ENCODE results near the gene LRIT3. TPM values are rescaled to one million over a fixed set of nuclear protein-coding genes. Genes with fewer than 3 reads are reported as not detected.

LRIT3 gene
- polyA plus RNA-seq, 6 donors from 2014 or later = not detected

DNA sequence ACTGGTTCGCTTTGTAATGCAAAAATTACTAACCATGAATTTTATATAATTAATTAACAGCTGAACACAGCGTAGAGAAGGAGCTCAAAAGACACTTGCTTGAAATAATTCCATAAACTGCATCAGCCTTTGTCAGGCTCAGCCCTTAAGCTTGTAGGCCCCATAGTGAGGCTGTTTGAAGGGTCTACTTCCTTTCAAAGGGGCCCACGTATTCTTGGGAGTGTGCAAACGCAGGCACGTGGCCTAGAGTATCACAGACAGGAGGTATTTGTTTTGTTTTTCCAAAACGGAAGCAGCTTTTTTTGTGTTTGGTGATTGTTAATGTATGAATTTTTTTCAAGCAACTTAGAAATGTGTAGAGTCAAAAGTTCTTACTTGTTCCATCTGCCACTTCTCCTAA, 39.2 kb downstream of the LRIT3 start:
- H3K4me1 Mint-ChIP-seq = no peaks in the 10 kb centered on the region
- ATAC-seq (ENCODE audit: low read depth in 2 of 2) (no peak), DNase-seq (no peak)
- no peak overlapping the region for H3K4me3 Mint-ChIP-seq
- H3K27me3 Mint-ChIP-seq = peaks cover 0 to 6% (median 0%) of the 10 kb centered on the region in 3 donors
- peaks cover 0 to 1% (median 0%) of the 10 kb centered on the region in 7 donors for H3K9me3 Mint-ChIP-seq
- H3K27ac Mint-ChIP-seq = peak overlapping the region in 1 of 6 donors; percentile 65
- no peaks in the 10 kb centered on the region for H3K36me3 Mint-ChIP-seq

DNA sequence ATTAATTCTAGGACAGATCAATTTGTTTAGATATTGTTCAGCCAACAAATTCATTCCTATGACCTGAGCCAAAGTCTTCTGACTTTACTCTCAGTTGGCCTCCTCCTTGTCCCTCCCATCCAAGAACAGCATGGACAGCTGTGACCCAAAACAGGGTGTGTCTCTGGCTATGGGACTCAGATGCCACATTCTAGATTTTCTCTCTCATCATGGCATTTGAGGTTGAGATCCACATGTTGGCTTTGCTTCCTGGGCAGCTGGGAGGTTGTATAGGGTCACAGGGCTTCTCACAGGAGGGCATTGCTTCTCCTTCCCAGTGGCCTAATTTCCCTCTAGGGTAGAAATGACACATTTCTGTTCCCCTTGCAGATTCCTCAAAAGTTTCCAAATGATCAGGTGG, 42.2 kb downstream of the LRIT3 start:
- H3K36me3 Mint-ChIP-seq = no peaks in the 10 kb centered on the region
- H3K9me3 Mint-ChIP-seq = peaks cover 0 to 3% (median 0%) of the 10 kb centered on the region in 7 donors
- no peak overlapping the region for H3K4me3 Mint-ChIP-seq

DNA sequence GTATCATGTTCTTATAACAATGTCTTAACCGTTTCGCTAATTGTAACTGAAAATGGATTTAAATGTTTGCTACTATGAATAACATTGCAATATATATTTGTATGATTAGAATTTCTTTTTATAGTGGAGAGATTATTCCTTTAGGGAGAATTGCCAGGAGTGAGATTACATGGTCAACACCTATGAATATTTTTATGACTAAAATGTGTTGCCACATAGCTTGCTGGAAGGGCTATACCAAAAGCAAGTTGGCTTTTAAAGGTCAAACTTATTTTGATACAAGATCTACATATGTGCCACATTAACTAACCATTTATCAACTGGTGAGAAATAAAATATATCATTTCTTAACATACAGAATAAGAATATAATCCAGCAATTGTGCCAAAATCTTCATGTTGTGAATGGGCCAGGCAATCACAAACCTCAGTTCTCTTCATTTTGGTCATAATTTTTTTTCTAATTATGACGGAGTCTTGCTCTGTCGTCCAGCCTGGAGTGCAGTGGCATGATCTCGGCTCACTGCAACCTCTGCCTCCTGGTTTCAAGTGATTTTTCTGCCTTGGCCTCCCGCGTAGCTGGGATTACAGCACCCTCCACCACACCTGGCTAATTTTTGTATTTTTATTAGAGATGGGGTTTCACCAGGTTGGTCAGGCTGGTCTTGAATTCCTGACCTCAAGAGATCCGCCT, 54.8 kb downstream of the LRIT3 start:
- no peaks in the 10 kb centered on the region for H3K4me1 Mint-ChIP-seq
- no peak for ATAC-seq (ENCODE audit: low read depth in 2 of 2)
- peaks cover 0 to 34% (median 17%) of the 10 kb centered on the region in 3 donors for H3K27me3 Mint-ChIP-seq
- no peak overlapping the region for H3K27ac Mint-ChIP-seq
- H3K36me3 Mint-ChIP-seq = no peaks in the 10 kb centered on the region
- DNase-seq = no peak
- peaks cover 0 to 11% (median 4%) of the 10 kb centered on the region in 7 donors for H3K9me3 Mint-ChIP-seq
- H3K4me3 Mint-ChIP-seq = no peak overlapping the region

More for the DNA sequence above, 42.2 kb downstream of the LRIT3 start:
- Mint-ChIP-seq H3K27ac (no peak overlapping the region), H3K27me3 (no peaks in the 10 kb centered on the region), H3K4me1 (no peaks in the 10 kb centered on the region)
- DNase-seq (no peak), ATAC-seq (ENCODE audit: low read depth in 2 of 2) (no peak)

DNA sequence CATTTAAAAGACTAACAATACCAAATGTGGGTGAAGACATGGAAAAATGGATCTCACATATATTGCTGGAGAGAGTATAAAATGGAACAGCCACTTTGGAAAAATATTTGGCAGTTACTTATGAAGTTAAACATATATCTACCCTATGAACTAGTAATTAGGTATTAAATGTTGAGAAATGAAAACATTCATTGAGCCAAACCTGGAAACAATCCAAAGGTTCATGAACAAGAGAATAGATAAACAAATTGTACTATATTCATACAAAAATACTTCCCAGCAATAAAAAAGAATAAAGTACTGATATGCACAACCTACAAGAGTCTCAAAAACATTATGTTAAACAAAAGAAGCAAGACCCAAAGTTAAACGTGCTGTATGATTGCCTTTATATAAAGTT, 60.8 kb downstream of the LRIT3 start:
- no peak for DNase-seq
- no peak for ATAC-seq (ENCODE audit: low read depth in 2 of 2)
- Mint-ChIP-seq H3K27me3 (peaks cover 9 to 36% (median 13%) of the 10 kb centered on the region in 3 donors), H3K4me1 (no peaks in the 10 kb centered on the region), H3K36me3 (no peaks in the 10 kb centered on the region), H3K9me3 (peaks cover 0 to 9% (median 4%) of the 10 kb centered on the region in 7 donors), H3K4me3 (no peak overlapping the region), H3K27ac (no peak overlapping the region)

GRCh38 chr4:109910256-109910655, 62.3 kb downstream of the LRIT3 start:
- Mint-ChIP-seq H3K27me3 (peaks cover 13 to 29% (median 19%) of the 10 kb centered on the region in 3 donors), H3K36me3 (no peaks in the 10 kb centered on the region), H3K4me3 (no peak overlapping the region), H3K9me3 (peaks cover 0 to 9% (median 4%) of the 10 kb centered on the region in 7 donors), H3K27ac (no peak overlapping the region), H3K4me1 (no peaks in the 10 kb centered on the region)
- DNase-seq (no peak), ATAC-seq (ENCODE audit: low read depth in 2 of 2) (no peak)

GRCh38 chr4:109912706-109913595, 65.0 kb downstream of the LRIT3 start, which contains the start of gene EGF:
Gene EGF (plus strand): TSS chr4:109912883. CDS start chr4:109913336, 453 bp downstream.
- H3K27ac Mint-ChIP-seq = peak within 1 kb of the TSS in 1 of 6 donors; percentile 12
- no peak for DNase-seq

DNA sequence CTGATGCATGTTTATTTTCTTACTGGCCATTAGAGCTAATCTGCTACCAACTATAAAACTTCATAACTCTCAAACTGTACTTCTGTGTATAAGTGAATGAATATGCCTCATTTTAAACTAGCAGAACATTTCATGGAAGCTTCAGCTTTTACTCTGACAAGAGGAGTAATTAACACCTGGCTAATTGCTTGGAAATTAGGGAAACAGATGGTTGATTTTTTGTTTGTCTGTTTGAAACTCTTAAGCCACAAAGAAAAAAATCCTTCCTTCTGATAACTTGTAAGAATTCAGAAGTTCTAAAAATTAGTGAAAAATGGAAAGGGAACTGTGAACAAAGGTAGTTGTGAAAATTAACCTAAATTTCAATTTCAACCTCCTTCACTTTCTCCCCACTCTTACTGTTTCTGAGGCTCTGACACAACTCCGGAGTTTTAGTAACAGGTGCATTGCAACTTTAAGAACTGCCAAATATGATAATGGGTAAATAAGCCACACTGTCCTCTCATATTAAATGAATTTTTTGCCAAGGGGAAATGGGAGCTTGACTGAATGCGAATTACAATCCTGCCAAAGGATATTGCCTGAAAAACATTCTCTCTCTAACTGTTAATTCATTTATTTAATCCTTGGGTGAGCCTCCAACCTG, 65.8 kb downstream of the LRIT3 start:
- Mint-ChIP-seq H3K9me3 (no peaks in the 10 kb centered on the region), H3K36me3 (no peaks in the 10 kb centered on the region), H3K4me3 (no peak overlapping the region), H3K27ac (no peak overlapping the region), H3K4me1 (no peaks in the 10 kb centered on the region), H3K27me3 (peaks cover 8 to 24% (median 9%) of the 10 kb centered on the region in 3 donors)
- ATAC-seq (ENCODE audit: low read depth in 2 of 2) (no peak), DNase-seq (no peak)

More at GRCh38 chr4:109912706-109913595, 65.0 kb downstream of the LRIT3 start, which contains the start of gene EGF:
- Mint-ChIP-seq H3K9me3 (no peaks in the 10 kb centered on the region), H3K27me3 (peaks cover 8 to 24% (median 9%) of the 10 kb centered on the region in 3 donors), H3K4me3 (peak within 1 kb of the TSS in 1 of 8 donors; percentile 26), H3K4me1 (no peaks in the 10 kb centered on the region), H3K36me3 (no peaks in the 10 kb centered on the region)
- no peak for ATAC-seq (ENCODE audit: low read depth in 2 of 2)

DNA sequence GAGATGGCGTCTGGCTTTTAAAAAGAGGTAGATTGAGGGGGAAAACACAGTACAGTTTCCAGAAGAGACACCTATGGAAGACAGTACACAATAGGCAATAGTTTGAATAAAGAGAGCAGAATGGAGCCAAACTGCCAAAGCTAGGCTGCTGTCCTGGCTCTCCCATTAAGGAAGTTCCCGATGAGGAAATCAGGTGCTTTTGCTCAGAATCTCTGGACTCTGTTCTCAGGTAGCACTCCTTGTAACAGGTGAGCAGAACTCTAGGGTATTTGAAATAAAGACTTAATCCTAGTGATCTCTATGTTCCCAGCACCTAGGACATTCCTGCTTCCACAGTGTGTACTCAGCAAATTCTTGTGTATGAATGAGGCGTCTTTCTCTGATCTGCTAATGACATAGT, 66.4 kb downstream of the LRIT3 start:
- Mint-ChIP-seq H3K36me3 (no peaks in the 10 kb centered on the region), H3K27ac (no peak overlapping the region), H3K27me3 (peaks cover 8 to 24% (median 9%) of the 10 kb centered on the region in 3 donors), H3K4me1 (no peaks in the 10 kb centered on the region), H3K4me3 (no peak overlapping the region), H3K9me3 (no peaks in the 10 kb centered on the region)
- no peak for DNase-seq
- no peak for ATAC-seq (ENCODE audit: low read depth in 2 of 2)

GRCh38 chr4:109915385-109916026, 67.6 kb downstream of the LRIT3 start:
- H3K27me3 Mint-ChIP-seq = peaks cover 5 to 24% (median 8%) of the 10 kb centered on the region in 3 donors
- H3K27ac Mint-ChIP-seq = no peak overlapping the region
- ATAC-seq (ENCODE audit: low read depth in 2 of 2) = no peak
- no peaks in the 10 kb centered on the region for H3K9me3 Mint-ChIP-seq
- H3K36me3 Mint-ChIP-seq = no peaks in the 10 kb centered on the region
- H3K4me3 Mint-ChIP-seq = no peak overlapping the region
- no peaks in the 10 kb centered on the region for H3K4me1 Mint-ChIP-seq
- DNase-seq = no peak

DNA sequence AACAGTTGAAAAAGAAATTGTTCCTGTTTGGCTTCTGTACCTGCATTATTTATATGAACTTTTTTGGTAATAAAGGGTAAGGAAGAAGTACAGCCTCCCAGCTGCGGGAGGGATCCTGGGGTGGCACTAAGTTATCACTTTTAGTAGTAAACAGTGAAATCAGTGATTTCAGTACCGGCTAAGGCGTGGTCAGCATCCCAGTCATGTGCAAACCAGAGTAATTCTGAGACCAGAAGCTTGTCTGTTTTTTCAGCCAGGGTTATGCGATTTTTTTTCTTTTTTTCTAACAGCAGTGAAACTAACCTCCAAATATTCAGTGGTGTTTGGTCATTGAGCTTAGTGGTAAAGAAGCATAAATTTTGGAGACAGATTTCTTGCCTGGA, 68.1 kb downstream of the LRIT3 start:
- Mint-ChIP-seq H3K4me3 (no peak overlapping the region), H3K36me3 (no peaks in the 10 kb centered on the region), H3K27ac (no peak overlapping the region), H3K9me3 (no peaks in the 10 kb centered on the region), H3K27me3 (peaks cover 5 to 24% (median 8%) of the 10 kb centered on the region in 3 donors), H3K4me1 (no peaks in the 10 kb centered on the region)
- DNase-seq (no peak), ATAC-seq (ENCODE audit: low read depth in 2 of 2) (no peak)

DNA sequence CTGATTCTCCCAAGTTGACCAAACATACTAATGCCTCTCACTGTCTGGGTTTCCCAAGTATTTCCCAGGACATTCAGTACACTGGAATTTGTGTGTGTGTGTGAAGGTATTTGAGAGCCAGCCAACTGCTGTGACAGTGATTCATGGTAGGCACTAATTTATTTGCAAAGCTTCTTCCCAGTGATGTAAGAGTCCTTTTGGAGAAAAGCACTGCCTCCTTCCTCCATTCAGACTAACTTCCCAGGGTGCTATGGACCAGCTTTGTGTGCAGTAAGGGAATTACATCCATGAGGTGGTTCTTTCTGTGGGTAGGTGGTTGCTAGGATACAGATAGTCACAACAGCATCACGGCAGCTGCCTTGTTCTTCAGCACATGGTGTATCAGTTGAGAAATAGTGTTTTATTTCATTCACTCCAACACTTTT, 73.5 kb downstream of the LRIT3 start:
- no peaks in the 10 kb centered on the region for H3K9me3 Mint-ChIP-seq

More for the DNA sequence above, 73.5 kb downstream of the LRIT3 start:
- Mint-ChIP-seq H3K27ac (no peak overlapping the region), H3K4me1 (no peaks in the 10 kb centered on the region), H3K27me3 (no peaks in the 10 kb centered on the region), H3K4me3 (no peak overlapping the region), H3K36me3 (no peaks in the 10 kb centered on the region)
- no peak for DNase-seq
- ATAC-seq (ENCODE audit: low read depth in 2 of 2) = no peak
